NCI-H345 treated with DMSO at 0.1 percent for 48 hours (cell line): ENCODE results near the gene SH3BP4.
"Not testable (repeated sequence)": the region's sequence is repeated elsewhere in the genome, so short reads cannot be mapped to it uniquely, and the experiment has no call there.

Source experiments
- DNase-seq: peaks from one replicate; lab custom pipeline; 2025; ENCODE audit not compliant: unreplicated experiment; lab: John Stamatoyannopoulos, UW

SH3BP4 gene

DNA sequence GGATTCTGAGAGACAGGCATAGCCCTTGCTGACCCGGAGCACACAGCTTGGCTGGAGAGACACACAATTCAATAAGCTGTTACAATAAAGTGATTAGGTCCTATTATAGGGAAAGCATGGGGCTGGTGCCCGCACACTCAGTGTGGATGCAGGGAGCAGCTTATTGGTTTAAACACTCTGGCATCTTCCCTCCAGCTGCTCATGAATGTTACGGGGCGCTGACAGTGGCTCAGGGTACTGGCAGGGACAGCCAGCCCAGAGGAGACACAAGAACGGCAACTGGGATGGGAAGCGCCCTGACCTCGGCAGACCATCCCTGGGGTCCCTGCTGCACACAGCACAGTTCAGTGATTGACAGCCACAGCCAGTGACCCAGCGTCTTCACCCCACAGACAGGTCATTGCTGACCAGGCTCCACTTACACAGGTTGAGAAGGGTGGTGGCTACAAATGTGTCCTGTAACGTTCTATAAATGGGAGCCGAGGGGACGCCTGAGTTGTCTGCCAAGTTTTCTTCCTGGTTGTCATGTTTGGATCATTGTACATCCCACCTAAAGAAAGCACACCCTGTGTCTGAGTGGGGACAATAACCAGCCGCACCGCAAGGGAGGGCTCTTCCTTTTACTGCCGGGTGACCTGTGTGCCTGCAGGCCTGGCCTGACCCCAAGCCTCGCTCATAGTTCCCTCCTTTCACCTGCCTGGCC is 60.3 kb downstream of the SH3BP4 start:
- no peak for DNase-seq

DNA sequence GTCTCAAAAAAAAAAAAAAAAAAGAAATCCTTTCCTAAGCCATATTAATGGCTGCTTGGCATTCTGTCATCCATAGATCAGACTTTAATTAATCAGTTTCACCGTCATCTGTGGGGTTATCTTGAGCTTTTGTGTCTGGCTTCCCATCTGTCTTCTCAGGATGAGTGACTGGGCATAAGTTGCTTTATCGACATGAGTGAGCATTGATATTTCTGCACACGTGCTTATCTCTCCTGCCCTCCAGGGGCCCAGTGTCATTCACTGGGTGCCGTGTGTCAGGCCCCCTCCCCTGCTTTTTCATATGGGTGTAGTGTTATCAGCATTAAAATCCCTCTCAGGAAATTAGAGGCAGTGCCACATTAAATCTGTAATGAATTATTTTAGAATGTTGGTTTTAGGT is 65.6 kb downstream of the SH3BP4 start:
- no peak for DNase-seq

DNA sequence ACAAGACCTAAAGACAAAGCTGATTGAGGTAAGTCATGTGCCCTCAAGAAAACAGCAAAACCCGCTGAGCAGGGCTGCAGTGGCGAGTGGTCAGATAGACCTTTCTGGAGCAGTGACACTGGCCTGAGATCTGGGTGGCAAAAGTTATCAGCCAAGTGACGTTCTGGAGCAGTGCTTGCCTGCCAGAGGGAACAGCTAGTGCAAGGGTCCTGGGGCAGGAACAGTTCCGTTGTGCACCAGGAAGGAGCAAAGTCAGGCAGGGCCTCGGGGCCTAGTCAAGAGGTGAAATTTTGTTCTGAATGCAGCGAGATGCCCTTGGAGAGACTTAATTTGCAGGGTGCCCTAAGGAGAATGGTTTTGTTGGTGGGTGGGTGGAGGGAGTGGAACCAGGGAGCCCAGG is 67.0 kb downstream of the SH3BP4 start:
- DNase-seq, result no peak

DNA sequence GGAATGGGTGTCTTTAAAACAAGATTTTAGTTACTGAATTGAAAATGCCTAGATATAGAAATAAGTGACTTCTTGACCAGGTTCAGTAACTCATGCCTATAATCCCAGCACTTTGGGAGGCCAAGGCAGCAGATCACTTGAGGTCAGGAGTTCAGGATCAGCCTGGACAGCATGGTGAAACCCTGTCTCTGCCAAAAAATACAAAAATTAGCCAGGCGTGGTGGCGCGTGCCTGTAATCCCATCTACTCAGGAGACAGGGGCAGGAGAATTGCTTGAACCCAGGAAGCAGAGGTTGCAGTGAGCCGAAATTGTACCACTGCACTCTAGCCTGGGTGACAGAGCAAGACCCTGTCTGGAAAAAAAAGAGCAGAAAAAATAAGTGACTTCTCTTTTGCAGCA is 68.3 kb downstream of the SH3BP4 start:
- not testable (repeated sequence) for DNase-seq

DNA sequence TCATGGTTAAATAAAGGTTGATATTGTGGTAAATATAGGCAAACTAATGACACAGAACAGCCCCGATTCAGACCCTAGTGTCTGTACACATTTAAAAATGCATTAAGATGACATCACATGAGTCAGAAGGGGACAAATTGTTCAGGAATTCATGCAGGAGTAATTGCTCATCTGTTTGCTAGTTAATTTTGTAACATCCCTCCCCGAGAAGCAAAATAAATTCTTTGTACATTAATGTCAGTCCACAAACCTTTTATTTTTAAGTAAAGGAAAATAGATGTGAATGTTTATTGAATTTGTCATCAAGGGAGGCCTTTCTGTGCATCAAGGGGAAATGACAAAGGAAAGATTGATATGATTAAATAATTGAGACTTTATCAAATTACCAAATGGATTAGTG is 69.9 kb downstream of the SH3BP4 start:
- DNase-seq, result no peak

DNA sequence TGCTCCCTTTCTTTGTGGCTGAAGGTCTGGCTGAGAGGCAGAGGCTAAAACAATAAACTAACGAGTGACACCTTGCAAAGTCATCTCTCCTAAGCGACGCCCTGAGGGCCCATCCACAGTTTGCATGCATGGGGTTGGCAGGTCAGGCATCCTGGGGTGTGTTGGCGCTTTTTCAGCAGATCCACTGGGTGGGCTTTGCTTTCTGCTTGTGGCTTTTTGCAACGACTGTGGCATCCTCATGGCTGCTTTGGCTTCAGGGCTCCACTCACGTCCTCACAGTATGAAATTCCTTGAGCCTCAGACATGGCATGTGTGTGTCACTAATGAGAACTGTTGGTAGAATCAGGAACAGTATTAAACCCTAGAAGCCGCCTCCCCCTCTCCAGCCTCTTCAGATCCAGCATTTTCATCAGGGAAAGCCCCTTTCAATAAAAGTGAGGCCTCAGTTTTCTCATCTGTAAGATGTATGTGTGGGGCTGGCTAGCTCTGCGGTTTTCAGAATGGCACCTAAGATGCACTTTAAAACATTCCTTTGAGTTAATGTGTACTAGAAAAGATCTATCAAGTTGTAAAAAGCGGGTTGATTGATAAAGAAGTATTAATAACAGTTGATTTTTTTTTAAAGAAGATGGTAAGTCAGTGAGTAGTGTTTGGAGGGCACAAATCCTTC is 72.5 kb downstream of the SH3BP4 start:
- DNase-seq, result no peak

DNA sequence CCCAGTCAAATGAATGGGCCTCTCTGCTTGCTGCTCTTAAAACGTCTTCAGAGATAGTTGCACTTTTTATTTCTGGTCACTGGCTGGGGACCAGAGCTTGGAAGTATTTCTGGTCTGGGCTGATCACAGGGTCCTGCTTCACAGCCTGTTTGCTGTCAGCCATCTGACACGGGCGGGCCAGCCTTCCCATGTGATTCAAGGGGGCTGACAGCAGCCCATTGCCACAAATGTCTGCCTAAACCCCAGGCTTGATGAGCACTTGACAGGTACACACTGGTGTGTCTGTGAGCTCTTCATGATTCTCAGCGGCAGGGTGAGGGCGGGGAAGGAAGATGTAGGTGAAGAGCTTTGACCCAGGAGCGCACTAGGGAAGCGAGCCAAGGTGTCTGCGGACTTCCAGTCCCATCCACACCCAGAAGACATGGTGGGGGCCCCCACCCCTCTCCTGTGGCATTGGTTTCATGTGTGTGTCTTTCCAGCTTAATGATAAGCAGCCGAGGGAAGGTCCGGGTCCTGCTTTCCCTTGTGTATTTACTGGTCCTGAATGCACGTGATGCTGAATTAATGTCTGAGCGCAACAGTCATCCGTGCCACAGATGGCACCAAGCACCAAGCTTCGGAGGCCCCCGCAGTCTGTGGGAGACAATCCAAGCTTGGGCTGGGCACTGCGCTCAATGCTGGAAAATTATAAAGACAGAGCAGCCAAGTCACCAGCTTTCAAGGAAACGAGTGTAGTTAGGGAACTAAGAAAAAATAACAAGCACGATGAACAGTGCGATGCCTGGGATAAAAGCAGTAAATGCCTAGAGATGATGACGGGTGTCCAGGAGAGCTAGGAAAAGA is 73.3 kb downstream of the SH3BP4 start:
- DNase-seq, result no peak

DNA sequence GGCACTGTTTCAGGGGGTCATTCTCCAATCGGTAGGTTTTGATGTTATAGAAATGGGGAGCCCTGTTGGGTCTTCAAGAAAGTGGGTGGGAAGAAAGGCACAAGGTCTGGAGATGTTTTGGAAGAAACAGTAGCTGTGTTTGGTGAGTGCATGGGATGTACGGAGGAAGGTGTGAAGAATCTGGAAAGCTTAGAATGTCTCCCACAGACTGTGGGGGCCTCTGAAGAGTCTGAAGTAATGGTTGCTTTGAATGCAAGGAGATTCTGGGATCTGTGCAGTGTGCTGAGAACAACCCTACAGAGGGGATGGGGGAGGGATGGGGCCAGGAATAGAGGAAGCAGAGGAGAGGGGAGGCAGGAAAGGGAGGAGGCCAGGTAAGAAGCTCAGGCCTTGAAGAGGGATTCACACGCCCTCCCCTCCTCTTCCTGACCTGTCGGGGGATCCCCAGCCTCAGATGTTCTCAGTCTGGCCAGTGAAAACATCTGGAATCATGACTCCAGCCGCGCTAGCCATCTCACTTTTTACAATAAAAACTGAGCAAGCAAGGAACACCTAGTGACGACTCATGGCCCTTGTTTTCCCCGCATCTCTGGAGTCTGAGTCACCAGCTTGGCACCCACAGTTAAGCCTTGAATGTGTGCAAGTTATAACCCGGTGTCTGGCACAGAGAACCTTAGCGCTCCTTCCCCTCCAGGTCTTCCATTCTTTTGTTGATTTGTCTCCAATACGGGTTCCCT is 74.2 kb downstream of the SH3BP4 start:
- DNase-seq, result no peak

DNA sequence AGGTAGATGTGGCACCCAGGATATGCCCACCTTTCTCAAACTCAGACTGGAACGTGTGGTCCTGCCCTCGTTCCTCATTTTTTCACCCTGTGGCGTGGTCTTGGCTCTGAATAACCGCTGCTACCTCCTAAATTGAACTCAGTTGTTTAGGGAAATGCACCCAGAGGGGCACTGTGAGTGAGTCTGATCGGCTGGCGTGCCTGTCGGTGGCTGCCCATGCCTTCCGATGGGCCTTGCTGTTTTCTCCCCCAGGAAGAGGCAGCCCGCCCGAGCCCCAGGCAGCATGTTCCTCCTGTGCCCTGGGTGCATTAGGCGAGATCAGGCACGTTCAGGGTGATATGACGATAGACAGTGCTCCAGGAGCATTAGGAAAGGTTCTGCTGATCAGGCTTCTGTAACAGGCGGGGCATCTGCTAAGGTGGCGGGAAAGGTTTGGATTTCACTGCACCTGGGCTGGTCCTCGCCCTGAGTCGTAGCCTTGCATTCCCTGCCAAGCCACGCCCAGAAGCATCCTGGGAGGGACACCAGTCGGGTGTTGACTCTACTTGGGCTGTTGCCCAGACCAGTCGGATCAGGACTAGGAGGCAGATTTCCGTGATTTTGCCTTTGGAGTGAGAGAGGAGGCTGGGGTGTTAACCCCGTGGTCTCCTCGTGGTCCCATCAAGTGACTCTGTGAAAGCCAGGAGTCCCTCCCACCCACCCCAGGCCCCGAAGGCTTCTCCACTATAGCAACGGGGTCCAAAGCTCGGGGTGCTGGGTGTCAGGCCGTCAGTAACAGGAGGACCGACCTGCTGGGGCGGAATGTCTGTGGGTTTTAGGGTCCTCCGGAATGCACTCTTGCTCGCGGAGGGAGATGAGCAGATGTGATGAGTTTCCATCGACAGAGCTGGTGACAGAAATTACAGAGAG is 75.1 kb downstream of the SH3BP4 start:
- DNase-seq, result peak; percentile 78

DNA sequence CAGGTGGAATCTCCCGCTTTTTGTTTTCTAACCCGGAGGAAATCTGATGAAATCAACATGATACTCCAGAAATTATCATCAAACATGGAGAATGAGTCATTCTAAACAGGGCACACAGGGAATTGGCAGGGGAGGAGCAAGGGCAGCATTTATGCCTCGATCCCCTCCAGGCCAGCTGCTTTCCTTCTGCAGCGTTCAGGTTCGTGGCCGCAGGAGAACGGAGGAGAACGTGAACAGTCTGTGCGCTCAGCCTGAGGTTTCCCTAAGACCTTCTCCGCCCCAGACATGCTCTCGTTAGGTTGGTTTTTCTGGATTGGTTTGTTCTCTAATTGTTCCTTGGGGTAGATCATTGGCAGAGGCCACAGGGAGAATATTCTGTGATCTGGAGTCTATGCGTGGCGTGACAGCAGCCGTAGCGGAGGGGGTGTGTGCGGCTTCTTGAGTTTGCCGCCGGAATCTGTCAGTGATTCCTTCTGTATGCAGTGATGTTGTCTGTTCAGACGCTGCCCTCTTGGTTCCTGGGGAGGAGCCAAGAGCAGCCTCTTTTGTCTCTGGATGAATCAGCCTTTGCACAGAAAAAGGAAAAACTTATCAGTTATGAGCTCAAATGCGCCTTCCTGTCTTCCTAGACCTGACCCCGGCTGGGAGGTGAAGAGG is 75.9 kb downstream of the SH3BP4 start:
- no peak for DNase-seq

DNA sequence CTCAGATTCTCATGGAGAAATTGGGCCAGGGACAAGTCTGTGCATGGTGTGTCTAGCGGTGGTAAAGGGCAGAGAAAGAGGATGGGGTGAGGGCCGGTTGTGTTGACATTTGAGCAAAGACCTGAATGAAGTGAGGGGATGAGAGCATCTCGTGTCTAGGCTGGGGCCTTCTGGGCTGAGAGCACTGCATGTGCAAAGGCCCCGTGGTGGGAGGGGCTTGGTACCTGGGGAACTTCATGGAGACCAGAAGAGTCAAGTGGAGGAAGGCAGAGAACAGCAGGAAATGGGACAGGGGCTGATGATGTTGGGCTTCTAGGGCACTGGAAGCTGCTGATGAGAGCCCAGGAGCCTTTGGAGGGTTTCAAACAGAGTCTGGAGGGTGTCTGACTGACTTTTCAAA is 76.8 kb downstream of the SH3BP4 start:
- DNase-seq, result no peak

DNA sequence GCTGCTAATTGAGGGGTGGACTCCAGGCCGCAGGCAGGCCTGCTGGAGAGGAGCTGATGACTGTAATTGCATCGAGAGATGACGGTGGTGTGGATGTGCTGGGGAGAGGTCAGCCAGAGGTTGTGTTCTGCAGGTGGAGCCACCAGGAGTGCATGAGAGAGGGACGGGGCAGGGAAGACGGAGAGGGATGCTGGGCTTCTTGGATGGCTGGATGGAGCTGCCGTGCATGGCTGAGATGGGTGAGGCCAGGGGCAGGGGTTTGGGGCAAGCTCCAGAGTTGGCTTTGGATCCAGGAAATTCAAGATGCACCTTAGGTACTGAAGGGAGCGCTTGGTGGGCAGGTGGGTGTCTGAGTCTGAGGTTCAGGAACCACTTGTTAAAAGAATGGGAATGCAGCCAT is 77.2 kb downstream of the SH3BP4 start:
- DNase-seq, result no peak

DNA sequence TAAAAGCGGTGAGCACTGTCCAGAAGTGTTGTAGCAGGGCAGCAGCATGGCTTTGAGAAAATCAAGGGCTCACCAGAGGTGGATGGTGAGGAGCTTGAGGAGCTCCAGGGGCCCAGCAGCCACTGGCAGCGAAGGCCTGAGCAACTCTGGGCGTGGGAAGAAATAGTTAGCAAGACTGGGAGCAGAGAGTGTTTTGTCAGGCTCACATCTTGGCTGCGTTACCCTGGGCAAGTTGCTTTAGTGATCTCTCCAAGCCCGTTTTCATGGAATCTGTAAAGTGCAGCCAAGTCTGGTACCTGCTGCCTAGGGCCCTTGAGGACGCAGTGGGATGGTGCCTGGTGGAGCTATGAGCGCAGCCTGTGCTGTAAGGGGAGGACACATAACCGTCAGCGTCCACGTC is 78.3 kb downstream of the SH3BP4 start:
- DNase-seq, result no peak

DNA sequence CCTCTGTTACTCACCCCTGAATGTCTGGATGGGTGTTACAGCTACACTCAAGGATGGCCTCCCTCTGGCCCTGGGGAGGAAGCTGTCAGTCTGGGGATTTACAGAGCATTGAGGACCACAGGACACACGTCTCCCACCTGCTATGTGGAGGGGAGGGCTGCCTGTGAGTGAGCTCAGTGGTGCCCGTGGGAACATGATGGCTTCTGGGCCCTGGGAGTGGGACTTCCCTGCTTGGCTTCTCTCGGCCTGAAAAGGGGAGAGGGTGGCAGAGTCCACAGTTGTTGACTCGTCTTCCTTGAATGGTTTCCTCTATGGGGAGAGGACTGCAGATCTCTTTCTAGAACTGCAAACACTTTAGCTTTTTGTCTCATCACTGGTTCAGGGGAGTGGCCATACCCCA is 79.1 kb downstream of the SH3BP4 start:
- no peak for DNase-seq

DNA sequence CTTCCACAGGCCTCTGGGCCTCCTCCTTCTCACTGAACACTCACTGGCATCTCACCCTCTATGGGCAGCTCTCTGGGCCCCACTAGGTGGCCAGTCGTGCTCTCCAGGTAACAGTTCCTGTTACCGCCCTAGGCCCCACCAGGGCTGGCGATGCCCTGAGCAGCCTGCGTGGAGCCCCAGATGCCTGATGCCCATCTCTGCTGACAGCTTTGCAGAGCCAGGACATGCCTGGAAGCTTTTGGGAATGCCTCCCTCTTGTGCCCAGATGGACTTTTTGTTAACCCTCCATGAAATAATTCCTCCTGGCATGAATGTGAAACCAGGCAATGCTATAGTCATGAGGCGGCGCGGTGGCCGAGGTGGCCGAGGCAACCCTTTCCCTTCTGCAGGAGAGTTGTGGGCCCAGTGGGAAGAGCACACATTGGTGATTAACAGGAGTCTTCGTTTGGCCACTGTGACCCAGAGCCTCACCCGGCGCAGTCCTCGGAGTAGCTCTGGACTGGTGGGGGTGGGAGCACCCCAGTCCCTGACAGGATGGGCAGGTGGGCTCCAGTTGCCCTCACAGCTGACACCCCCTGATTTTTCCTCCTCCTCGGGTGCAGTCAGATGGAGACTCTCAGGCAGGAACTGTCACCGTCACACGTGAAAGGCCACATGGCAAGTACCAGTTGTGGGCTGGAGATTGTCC is 80.0 kb downstream of the SH3BP4 start:
- no peak for DNase-seq

DNA sequence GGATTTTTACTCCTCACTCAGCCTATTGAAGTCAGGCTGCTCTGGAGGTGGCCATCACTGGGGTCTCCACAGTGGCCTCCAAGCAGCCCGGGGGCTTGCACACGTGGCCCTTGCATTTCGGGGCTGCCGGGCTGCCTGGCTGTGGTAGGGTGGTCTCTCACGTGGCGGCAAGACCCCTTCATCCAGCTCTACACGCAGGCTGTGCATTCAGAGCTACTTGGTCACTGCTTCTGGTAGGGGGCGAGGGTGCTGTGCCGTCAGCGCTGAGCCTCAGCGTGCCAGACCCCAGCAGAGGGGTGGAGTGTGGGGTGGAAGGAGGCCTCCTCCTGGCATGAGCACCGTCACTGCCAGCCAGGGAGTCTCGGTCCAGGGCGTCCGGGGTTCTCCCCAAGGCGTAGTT is 80.6 kb downstream of the SH3BP4 start:
- no peak for DNase-seq

DNA sequence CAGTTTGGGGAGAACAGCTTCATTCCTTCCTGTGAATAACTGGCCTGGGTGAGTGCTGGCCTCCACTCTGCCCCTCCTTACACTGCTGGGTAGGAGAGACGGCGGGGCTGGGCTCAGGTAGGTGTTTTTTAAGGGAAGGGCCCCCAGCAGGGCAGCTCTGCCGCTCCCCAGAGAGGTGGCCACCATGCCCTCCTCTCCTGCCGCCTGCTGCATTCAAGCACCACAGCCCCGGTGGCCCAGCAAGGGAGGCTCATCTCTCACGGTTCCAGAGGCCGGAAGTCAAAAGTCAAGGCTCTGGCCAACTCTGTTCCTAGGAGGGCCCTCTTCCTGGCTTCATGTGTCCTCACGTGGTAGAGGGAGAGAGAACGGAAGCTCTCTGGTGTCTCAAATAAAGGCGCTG is 81.1 kb downstream of the SH3BP4 start:
- DNase-seq, result no peak

DNA sequence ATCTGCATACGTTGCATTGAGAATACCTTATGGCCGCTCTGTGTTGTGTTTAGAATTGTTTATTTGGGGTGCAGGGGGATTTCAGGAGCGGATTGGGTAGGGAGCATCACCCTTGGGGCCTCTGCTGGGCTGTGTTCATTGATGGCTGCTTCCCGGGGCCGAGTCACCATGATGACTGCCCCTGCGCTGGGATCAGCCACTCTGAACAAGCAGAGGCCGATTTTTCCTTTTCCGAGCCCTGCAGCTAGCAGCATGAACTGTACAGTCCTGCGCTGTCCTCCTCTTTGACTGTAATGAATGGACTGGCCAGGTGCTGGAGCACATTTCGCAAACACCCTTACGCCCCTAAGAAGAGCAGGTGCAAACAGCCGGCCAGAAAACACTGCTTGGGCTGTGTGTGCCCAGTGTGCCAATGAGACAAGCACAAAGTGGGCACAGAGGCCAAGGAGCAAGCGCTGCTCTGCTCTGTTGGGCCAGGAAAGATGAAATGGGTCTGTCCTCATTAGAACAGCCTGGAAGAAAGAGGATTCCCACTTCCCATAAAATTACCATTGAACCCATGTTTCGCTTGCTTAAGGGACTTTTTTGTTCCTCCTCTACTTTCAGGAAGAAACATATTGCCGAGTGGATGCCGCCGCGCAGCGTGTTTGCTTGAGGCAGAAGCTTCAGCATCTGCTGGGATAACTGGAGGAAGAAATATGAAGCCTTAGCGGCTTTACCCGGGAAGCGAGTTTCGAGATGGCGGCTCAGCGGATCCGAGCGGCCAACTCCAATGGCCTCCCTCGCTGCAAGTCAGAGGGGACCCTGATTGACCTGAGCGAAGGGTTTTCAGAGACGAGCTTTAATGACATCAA is 82.7 kb downstream of the SH3BP4 start:
- DNase-seq, result no peak
